Ishikawa (cell line): ENCODE data around the gene SLC9A7.
A peak's percentile ranks its signal among the peaks of the same experiment; 100 is the strongest.

Experiments
- CEBPB ChIP-seq: IDR thresholded peaks from 2 replicates; pipeline ENCODE4 v1.6.1; 2012
- CREB1 ChIP-seq: IDR thresholded peaks from 2 replicates; pipeline ENCODE4 v1.6.1; 2012; ENCODE audit warnings: low read depth
- EGR1 ChIP-seq: IDR thresholded peaks from 2 replicates; pipeline ENCODE4 v1.6.1; 2012
- EP300 ChIP-seq: IDR thresholded peaks from 2 replicates; pipeline ENCODE4 v1.6.1; 2012; ENCODE audit warnings: borderline replicate concordance
- FOXM1 ChIP-seq: IDR thresholded peaks from 2 replicates; pipeline ENCODE4 v1.6.1; 2012; ENCODE audit warnings: low read depth, borderline replicate concordance
- MAX ChIP-seq: IDR thresholded peaks from 2 replicates; pipeline ENCODE4 v1.6.1; 2012
- NFIC ChIP-seq: IDR thresholded peaks from 2 replicates; pipeline ENCODE4 v1.6.1; 2012
- RAD21 ChIP-seq: IDR thresholded peaks from 2 replicates; pipeline ENCODE4 v1.6.1; 2012; ENCODE audit warnings: low read depth
- REST ChIP-seq: IDR thresholded peaks from 2 replicates; pipeline ENCODE4 v1.6.1; 2012; ENCODE audit warnings: low read depth, mild to moderate bottlenecking
- TAF1 ChIP-seq: IDR thresholded peaks from 2 replicates; pipeline ENCODE4 v1.6.1; 2012; ENCODE audit warnings: low read depth, mild to moderate bottlenecking
- TCF12 ChIP-seq: IDR thresholded peaks from 2 replicates; pipeline ENCODE4 v1.6.1; 2012; ENCODE audit warnings: low read depth
- TEAD4 ChIP-seq: IDR thresholded peaks from 2 replicates; pipeline ENCODE4 v1.6.1; 2012
- YY1 ChIP-seq: IDR thresholded peaks from 2 replicates; pipeline ENCODE4 v1.6.1; 2012; ENCODE audit warnings: low read depth
- ZBTB7A ChIP-seq: IDR thresholded peaks from 2 replicates; pipeline ENCODE4 v1.6.1; 2012; ENCODE audit warnings: low read depth
- TF ChIP-seq, protein P1 (sequence below): IDR thresholded peaks from 2 replicates; pipeline ENCODE4 v1.6.1; 2012

Gene SLC9A7

DNA sequence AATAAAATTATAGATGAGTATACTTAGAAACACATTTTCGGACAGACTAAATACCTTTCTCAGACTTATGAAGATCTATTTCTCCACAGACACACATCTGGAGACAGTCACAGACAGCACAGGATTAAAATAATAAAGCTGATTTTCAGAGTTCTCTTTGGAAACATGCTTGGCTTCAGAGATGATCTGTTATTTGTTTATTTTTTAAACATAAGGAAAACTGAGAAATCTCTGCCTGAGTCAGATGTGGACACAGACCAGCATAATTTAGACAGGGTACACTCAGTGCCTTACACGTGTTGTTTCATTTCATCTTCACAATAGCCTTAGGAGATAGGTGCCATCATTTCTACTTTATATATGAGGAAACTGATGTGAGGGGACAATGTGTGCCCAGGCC lies 92.1 kb downstream of the SLC9A7 start:
- TF ChIP-seq ZBTB7A = no peak
- no peak for TF ChIP-seq YY1
- TF ChIP-seq, protein P1, sequence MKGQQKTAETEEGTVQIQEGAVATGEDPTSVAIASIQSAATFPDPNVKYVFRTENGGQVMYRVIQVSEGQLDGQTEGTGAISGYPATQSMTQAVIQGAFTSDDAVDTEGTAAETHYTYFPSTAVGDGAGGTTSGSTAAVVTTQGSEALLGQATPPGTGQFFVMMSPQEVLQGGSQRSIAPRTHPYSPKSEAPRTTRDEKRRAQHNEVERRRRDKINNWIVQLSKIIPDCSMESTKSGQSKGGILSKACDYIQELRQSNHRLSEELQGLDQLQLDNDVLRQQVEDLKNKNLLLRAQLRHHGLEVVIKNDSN = no peak
- no peak for TF ChIP-seq REST
- no peak for TF ChIP-seq NFIC

- no peak for TF ChIP-seq RAD21
- TF ChIP-seq EP300 = no peak
These were observed 93.4 kb downstream of the SLC9A7 start for GRCh38 chrX:46665232-46666152.

DNA sequence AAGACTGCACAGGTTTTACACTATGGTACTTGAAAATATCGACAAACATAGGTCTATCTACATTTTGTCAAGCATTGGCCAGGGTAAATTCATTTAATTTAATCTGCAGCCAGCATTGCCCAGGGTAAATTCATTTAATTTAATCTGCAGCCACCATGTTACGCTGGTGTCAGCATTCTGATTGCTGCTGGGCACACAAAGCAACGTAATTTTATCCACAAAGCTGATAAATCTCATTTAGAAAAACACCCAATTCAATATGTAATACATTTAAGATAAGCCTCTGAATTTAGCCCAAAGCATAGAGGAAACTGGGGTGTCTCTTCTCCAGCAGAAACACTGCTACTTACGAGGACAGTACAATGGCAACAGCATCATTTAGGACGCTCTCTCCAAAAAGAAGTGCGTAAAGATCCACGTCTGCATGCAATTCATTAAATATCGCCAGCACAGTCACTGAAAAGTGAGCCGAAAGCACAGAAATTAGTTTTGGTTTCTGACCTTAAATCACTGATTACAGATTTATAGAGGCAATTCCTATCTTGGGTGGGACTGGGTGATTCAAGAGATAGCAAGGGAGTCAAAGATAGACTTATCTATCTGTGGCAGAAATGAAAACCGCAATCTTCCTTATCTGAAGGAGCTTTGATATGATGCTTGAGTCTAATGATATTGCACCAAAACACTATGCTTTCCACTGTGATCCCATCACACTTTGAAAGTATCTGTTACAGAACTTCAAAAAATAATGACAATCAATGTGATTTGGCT lies 96.5 kb downstream of the SLC9A7 start:
- TF ChIP-seq TEAD4 (no peak), YY1 (no peak), EP300 (no peak), MAX (no peak), CEBPB (no peak), CREB1 (no peak), ZBTB7A (no peak), TCF12 (no peak), EGR1 (no peak), FOXM1 (no peak), RAD21 (no peak), REST (no peak), NFIC (no peak), TAF1 (no peak)
- TF ChIP-seq, protein P1 = no peak

- TF ChIP-seq RAD21 (peak; percentile 45; the same call in 1 of the 2 replicates), TAF1 (no peak), ZBTB7A (no peak)
- TF ChIP-seq, protein P1 = no peak
These were observed 105.4 kb downstream of the SLC9A7 start for GRCh38 chrX:46653482-46653881.

DNA sequence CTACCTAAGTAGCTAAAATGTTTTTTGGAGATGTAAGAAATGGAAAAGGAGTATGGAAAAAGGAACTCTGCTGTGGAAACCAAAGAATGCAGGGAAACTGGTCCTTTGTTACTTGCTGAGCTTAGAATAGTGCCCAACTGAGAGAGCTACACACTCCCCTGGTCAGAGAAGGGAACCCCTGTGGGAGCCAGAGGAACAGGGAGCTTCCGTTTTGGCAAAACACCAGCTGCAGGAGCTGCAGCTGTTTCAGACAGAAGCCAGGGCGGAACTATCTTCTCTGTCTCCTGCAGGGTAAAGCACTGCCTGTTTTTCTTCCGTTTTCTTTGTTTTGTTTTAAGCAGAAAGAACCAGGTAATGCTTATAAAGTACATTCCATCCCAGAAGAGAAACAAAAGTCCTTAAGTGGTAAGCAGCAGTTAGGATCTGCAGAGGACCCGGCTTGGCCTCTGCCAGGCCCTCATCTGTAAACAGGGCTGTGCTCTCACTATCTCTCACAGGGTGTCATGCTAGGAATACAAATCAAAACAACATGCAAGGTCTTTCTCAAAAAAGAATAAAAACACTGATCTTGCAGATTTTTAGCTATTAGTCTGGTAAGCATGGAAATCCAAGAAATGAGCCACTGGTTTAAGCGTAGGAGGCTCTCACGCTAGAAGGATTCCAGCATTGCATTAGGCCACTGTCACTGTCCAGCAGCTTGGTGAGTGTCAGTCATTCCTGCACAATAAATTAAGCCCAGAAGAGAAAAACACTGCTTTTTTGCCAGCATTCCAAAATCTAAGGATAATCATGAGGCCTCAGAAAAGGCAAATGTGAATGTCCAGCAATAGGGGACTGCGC lies 109.3 kb downstream of the SLC9A7 start:
- peak; percentile 78 for TF ChIP-seq NFIC
- TF ChIP-seq MAX = no peak
- TF ChIP-seq TAF1 = no peak
- TF ChIP-seq YY1 = no peak
- TF ChIP-seq TEAD4 = peak; percentile 62
- no peak for TF ChIP-seq FOXM1
- TF ChIP-seq CREB1 = no peak
- no peak for TF ChIP-seq EGR1
- TF ChIP-seq CEBPB = no peak
- peak; percentile 76 for TF ChIP-seq TCF12
- peak; percentile 63; the same call in 1 of the 2 replicates for TF ChIP-seq EP300
- TF ChIP-seq ZBTB7A = no peak
- TF ChIP-seq REST = 0 out of 2 replicates have a peak, but pooled peaks have one; percentile 28
- TF ChIP-seq, protein P1 = no peak
- no peak for TF ChIP-seq RAD21
